Measurements from ENCODE around the gene BMAL1. TPM values are rescaled to one million over a fixed set of nuclear protein-coding genes. Genes with fewer than 3 reads are reported as not detected.

The BMAL1 gene
- polyA plus RNA-seq, 3 donors: 10.2 to 43.4 (median 11.5) TPM

DNA sequence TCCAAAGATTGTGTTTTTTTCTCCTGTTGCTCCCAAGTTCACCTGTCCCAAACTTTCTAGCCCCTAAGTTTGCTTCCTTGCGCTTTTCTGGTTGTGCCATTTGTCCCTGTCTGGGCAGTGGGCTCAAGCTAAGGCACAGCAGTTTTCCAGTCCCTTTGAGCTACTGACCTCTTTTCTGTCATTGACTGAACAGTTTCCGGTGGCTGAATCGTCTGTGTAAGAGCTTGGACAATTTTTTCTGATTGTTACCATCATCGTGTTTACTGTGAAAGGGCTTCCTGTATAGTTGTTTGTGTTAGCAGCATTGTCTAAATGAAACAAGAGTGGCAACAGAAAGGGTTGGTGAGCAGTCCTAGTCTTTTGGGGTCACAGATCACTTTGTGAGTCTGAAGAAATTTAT, 49.8 kb downstream of the BMAL1 start:
- Histone ChIP-seq H3K27ac (ENCODE audit: low read depth in 1 of 2, low read length in 2 of 2) (no peak overlapping the region), H3K4me1 (ENCODE audit: control insufficient read depth in 1 of 2, insufficient read depth in 2 of 2, low read length in 2 of 2) (no peaks in the 10 kb centered on the region), H3K27me3 (ENCODE audit: control insufficient read depth in 2 of 2, insufficient read depth in 2 of 2, low read length in 2 of 2) (no peaks in the 10 kb centered on the region), H3K36me3 (replicated peaks in 1 of 2; ENCODE audit: control insufficient read depth in 1 of 2, insufficient read depth in 2 of 2, low read length in 2 of 2) (peaks cover 10 to 52% of the 10 kb centered on the region in 2 donors), H3K9ac (ENCODE audit: insufficient read depth, low read length, poor library complexity, severe bottlenecking) (no peak overlapping the region), H3K4me3 (replicated peaks in 1 of 3; ENCODE audit: low read depth in 2 of 3, low read length in 3 of 3) (no peak overlapping the region), H2AFZ (ENCODE audit: insufficient read depth, low read depth, low read length, poor library complexity, severe bottlenecking) (no peak overlapping the region), H3K4me2 (replicated peaks; ENCODE audit: extremely low read depth, low read length, poor library complexity, severe bottlenecking) (no peak overlapping the region), H4K20me1 (ENCODE audit: insufficient read depth, low read length) (peaks cover 93% of the 10 kb centered on the region), H3K79me2 (ENCODE audit: insufficient read depth, low read length) (peaks cover 9% of the 10 kb centered on the region), H3K9me3 (replicated peaks in 1 of 2; ENCODE audit: control insufficient read depth in 1 of 2, insufficient read depth in 1 of 2, low read length in 2 of 2) (no peaks in the 10 kb centered on the region)
- TF ChIP-seq, protein P1, sequence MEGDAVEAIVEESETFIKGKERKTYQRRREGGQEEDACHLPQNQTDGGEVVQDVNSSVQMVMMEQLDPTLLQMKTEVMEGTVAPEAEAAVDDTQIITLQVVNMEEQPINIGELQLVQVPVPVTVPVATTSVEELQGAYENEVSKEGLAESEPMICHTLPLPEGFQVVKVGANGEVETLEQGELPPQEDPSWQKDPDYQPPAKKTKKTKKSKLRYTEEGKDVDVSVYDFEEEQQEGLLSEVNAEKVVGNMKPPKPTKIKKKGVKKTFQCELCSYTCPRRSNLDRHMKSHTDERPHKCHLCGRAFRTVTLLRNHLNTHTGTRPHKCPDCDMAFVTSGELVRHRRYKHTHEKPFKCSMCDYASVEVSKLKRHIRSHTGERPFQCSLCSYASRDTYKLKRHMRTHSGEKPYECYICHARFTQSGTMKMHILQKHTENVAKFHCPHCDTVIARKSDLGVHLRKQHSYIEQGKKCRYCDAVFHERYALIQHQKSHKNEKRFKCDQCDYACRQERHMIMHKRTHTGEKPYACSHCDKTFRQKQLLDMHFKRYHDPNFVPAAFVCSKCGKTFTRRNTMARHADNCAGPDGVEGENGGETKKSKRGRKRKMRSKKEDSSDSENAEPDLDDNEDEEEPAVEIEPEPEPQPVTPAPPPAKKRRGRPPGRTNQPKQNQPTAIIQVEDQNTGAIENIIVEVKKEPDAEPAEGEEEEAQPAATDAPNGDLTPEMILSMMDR (IDR thresholded peaks at IDR 0.05): no peak
- H3K4me1 Mint-ChIP-seq: peaks cover 10% of the 10 kb centered on the region
- peak overlapping the region in 1 of 7 donors; percentile 4 for H3K27ac Mint-ChIP-seq
- intact Hi-C loops (cut with micrococcal nuclease): no loop called here
- no peak for DNase-seq
- H3K9me3 Mint-ChIP-seq: peaks cover 0 to 2% (median 0%) of the 10 kb centered on the region in 7 donors
- WGBS (ENCODE audit: insufficient coverage): 96% methylated on average over 4 of the region's 4 CpGs
- peaks cover 0 to 3% (median 3%) of the 10 kb centered on the region in 3 donors for H3K27me3 Mint-ChIP-seq (ENCODE audit: low read depth in 3 of 3)
- no peak overlapping the region for H3K4me3 Mint-ChIP-seq
- peaks cover 55 to 66% of the 10 kb centered on the region in 2 donors for H3K36me3 Mint-ChIP-seq

- WGBS (ENCODE audit: insufficient coverage): 98% methylated on average over 4 of the region's 5 CpGs
- H3K27ac Mint-ChIP-seq: no peak overlapping the region
- no peak overlapping the region for H3K9ac ChIP-seq (ENCODE audit: insufficient read depth, low read length, poor library complexity, severe bottlenecking)
- H3K4me1 Mint-ChIP-seq: peaks cover 19% of the 10 kb centered on the region
- TF ChIP-seq, protein P1 (IDR thresholded peaks at IDR 0.05): no peak
- H3K27ac ChIP-seq (ENCODE audit: low read depth in 1 of 2, low read length in 2 of 2): no peak overlapping the region
- H3K36me3 ChIP-seq (replicated peaks in 1 of 2; ENCODE audit: control insufficient read depth in 1 of 2, insufficient read depth in 2 of 2, low read length in 2 of 2): peaks cover 8 to 45% of the 10 kb centered on the region in 2 donors
- no peaks in the 10 kb centered on the region for H3K9me3 ChIP-seq (replicated peaks in 1 of 2; ENCODE audit: control insufficient read depth in 1 of 2, insufficient read depth in 1 of 2, low read length in 2 of 2)
- no peak overlapping the region for H3K4me3 Mint-ChIP-seq
- peaks cover 0 to 3% (median 3%) of the 10 kb centered on the region in 3 donors for H3K27me3 Mint-ChIP-seq (ENCODE audit: low read depth in 3 of 3)
- H3K4me2 ChIP-seq (replicated peaks; ENCODE audit: extremely low read depth, low read length, poor library complexity, severe bottlenecking): no peak overlapping the region
- no peaks in the 10 kb centered on the region for H3K27me3 ChIP-seq (ENCODE audit: control insufficient read depth in 2 of 2, insufficient read depth in 2 of 2, low read length in 2 of 2)
- H2AFZ ChIP-seq (ENCODE audit: insufficient read depth, low read depth, low read length, poor library complexity, severe bottlenecking): no peak overlapping the region
- intact Hi-C loops (cut with micrococcal nuclease): no loop called here
- no peak for DNase-seq
- H3K4me3 ChIP-seq (replicated peaks in 1 of 3; ENCODE audit: low read depth in 2 of 3, low read length in 3 of 3): no peak overlapping the region
- H3K36me3 Mint-ChIP-seq: peaks cover 52 to 67% of the 10 kb centered on the region in 2 donors
- peaks cover 93% of the 10 kb centered on the region for H4K20me1 ChIP-seq (ENCODE audit: insufficient read depth, low read length)
- peaks cover 0 to 2% (median 0%) of the 10 kb centered on the region in 7 donors for H3K9me3 Mint-ChIP-seq
- H3K4me1 ChIP-seq (ENCODE audit: control insufficient read depth in 1 of 2, insufficient read depth in 2 of 2, low read length in 2 of 2): peaks cover 9% of the 10 kb centered on the region in 2 donors
- H3K79me2 ChIP-seq (ENCODE audit: insufficient read depth, low read length): peaks cover 8% of the 10 kb centered on the region
Measured at GRCh38 chr11:13328286-13328685, 50.7 kb downstream of the BMAL1 start.

All from CD14-positive monocyte (primary cell).